HFFc6 (cell line): ENCODE measurements around the gene LCLAT1. TPM values are rescaled to one million over a fixed set of nuclear protein-coding genes. Genes with fewer than 3 reads are reported as not detected.

ENCODE experiments used
- DNase-seq: peaks from one replicate; pipeline ENCODE4 v3.0.0-alpha.2; 2018
- H3K27ac Mint-ChIP-seq: 2 replicates; pipeline ENCODE4 v1.8.0; 2020; ENCODE audit warnings: mild to moderate bottlenecking, mixed read lengths
- H3K27me3 Mint-ChIP-seq: 2 replicates; pipeline ENCODE4 v1.8.0; 2021; ENCODE audit warnings: mild to moderate bottlenecking, moderate library complexity, mixed read lengths; ENCODE audit not compliant: insufficient read depth
- H3K36me3 Mint-ChIP-seq: 2 replicates; pipeline ENCODE4 v1.8.0; 2021; ENCODE audit warnings: low read depth, mixed read lengths
- H3K4me1 Mint-ChIP-seq: 2 replicates; pipeline ENCODE4 v1.8.0; 2020; ENCODE audit warnings: low read depth, mixed read lengths
- H3K4me3 Mint-ChIP-seq: 2 replicates; pipeline ENCODE4 v1.8.0; 2020; ENCODE audit warnings: mild to moderate bottlenecking, moderate library complexity, mixed read lengths
- H3K9me3 Mint-ChIP-seq: 2 replicates; pipeline ENCODE4 v1.8.0; 2020; ENCODE audit warnings: mild to moderate bottlenecking, mixed read lengths
- total RNA-seq, 6 experiments: library from RNA; stranded (reverse); fragmentation: NEBNext Ultra II Directional; extraction: Animal tissue kit (Norgen Biotek cat#: 25700); gene quantifications; 2 replicates in 1 of 6; 3 replicates in 5 of 6; pipeline ENCODE4 v1.2.3, GENCODE V29; 2021
- TF ChIP-seq, protein P1 (sequence below): fragments of 200-600 bp; sonication (generic); IDR thresholded peaks from 2 replicates; pipeline ENCODE4 v1.5.0; 2021; ENCODE audit warnings: antibody characterized with exemption, mild to moderate bottlenecking

The LCLAT1 gene
- total RNA-seq, 6 experiments from 2014 or later: 21.0 to 27.0 (median 23.0) TPM

DNA sequence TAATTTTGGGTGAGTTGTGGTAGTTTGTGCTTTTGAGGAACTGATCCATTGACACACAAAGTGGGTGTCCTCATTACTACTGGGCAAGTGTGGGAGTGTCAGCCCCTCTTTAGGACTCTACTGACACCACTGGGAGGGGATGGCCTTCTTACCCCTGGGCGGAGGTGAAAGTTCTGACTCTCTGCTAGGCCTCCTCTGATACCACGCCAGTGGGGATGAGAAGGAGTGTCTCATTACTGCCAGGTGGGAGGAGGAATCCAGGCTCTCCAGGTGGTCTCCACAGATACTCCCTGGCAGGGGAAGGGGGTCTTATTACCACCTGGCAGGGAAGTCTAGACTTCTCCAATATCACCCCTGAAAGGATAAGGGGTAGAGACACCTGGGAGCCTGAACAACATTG is 9.1 kb downstream of the LCLAT1 start:
- H3K9me3 Mint-ChIP-seq: no peaks in the 10 kb centered on the region
- DNase-seq: no peak
- H3K36me3 Mint-ChIP-seq: no peaks in the 10 kb centered on the region
- peaks cover 30% of the 10 kb centered on the region for H3K4me1 Mint-ChIP-seq
- no peak overlapping the region for H3K4me3 Mint-ChIP-seq
- no peak overlapping the region for H3K27ac Mint-ChIP-seq
- TF ChIP-seq, protein P1, sequence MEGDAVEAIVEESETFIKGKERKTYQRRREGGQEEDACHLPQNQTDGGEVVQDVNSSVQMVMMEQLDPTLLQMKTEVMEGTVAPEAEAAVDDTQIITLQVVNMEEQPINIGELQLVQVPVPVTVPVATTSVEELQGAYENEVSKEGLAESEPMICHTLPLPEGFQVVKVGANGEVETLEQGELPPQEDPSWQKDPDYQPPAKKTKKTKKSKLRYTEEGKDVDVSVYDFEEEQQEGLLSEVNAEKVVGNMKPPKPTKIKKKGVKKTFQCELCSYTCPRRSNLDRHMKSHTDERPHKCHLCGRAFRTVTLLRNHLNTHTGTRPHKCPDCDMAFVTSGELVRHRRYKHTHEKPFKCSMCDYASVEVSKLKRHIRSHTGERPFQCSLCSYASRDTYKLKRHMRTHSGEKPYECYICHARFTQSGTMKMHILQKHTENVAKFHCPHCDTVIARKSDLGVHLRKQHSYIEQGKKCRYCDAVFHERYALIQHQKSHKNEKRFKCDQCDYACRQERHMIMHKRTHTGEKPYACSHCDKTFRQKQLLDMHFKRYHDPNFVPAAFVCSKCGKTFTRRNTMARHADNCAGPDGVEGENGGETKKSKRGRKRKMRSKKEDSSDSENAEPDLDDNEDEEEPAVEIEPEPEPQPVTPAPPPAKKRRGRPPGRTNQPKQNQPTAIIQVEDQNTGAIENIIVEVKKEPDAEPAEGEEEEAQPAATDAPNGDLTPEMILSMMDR: no peak
- H3K27me3 Mint-ChIP-seq: no peaks in the 10 kb centered on the region; the same call in 1 of the 2 replicates

DNA sequence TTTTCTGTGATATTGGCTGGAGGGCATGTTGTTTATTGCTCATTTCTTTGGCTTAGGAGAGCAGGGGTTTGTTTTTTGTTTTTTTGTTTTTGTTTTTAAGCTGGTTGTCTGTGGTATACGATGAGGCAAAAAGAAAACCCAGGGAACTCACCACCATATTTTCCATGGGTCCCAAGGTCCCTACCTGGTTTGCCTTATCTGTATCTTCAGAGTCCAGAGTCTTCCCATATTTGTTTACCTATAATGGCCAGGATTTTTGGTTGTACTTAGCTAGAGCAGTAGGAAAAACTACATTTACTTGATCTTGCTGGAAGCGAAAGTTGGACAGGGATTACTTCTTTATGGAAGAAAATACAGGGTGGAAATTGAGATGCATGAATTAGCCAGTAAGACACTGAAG is 9.5 kb downstream of the LCLAT1 start:
- Mint-ChIP-seq H3K9me3 (no peaks in the 10 kb centered on the region), H3K4me3 (no peak overlapping the region), H3K27ac (no peak overlapping the region), H3K4me1 (peaks cover 26% of the 10 kb centered on the region), H3K36me3 (no peaks in the 10 kb centered on the region), H3K27me3 (no peaks in the 10 kb centered on the region; the same call in 1 of the 2 replicates)
- DNase-seq: no peak
- TF ChIP-seq, protein P1: no peak

DNA sequence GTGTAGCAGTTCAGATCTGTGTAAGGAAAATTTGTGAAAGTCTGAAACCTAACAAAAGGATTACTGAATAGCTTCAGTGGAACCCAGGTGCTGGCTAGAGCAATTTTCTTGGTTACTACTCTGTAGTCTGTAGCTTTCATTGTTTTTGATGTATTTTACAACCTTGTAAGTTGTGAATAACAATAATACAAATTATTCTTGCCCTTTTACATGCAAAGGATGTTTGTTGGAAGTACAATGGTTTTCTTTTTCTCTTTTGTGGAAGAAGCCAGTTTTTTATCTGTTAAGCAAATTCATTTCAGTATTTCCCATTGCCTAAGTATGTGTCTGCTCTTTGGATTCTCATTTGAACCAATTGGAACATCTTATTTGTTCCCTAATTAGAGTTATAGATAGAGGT is 10.2 kb downstream of the LCLAT1 start:
- H3K36me3 Mint-ChIP-seq: no peaks in the 10 kb centered on the region
- no peak overlapping the region for H3K27ac Mint-ChIP-seq
- no peak overlapping the region for H3K4me3 Mint-ChIP-seq
- no peaks in the 10 kb centered on the region; the same call in 1 of the 2 replicates for H3K27me3 Mint-ChIP-seq
- no peaks in the 10 kb centered on the region for H3K9me3 Mint-ChIP-seq
- H3K4me1 Mint-ChIP-seq: peaks cover 26% of the 10 kb centered on the region
- DNase-seq: no peak
- TF ChIP-seq, protein P1: no peak

DNA sequence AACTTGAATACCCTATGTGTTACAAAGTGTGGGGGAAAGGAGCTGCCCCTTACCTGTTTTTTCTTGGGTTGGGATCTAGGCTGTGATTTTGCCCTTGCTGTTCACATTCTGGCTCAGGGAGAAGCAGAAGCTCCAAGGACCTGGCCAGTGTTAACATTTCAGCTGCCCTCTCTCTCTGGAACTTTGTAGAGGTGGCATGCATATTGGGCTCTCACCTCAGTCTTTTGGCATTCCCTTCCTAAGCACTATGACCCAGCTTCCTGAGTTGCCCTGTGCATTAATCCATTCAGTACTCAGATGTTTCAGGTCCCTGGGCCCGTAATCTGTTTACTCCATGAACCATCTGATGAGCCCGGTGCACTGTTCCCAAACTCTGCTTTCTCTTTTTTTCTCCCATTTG is 12.1 kb downstream of the LCLAT1 start:
- H3K4me1 Mint-ChIP-seq: peaks cover 16% of the 10 kb centered on the region
- H3K27me3 Mint-ChIP-seq: no peaks in the 10 kb centered on the region; the same call in 1 of the 2 replicates
- TF ChIP-seq, protein P1: no peak
- H3K9me3 Mint-ChIP-seq: no peaks in the 10 kb centered on the region
- no peaks in the 10 kb centered on the region for H3K36me3 Mint-ChIP-seq
- no peak for DNase-seq
- H3K4me3 Mint-ChIP-seq: no peak overlapping the region
- no peak overlapping the region for H3K27ac Mint-ChIP-seq

DNA sequence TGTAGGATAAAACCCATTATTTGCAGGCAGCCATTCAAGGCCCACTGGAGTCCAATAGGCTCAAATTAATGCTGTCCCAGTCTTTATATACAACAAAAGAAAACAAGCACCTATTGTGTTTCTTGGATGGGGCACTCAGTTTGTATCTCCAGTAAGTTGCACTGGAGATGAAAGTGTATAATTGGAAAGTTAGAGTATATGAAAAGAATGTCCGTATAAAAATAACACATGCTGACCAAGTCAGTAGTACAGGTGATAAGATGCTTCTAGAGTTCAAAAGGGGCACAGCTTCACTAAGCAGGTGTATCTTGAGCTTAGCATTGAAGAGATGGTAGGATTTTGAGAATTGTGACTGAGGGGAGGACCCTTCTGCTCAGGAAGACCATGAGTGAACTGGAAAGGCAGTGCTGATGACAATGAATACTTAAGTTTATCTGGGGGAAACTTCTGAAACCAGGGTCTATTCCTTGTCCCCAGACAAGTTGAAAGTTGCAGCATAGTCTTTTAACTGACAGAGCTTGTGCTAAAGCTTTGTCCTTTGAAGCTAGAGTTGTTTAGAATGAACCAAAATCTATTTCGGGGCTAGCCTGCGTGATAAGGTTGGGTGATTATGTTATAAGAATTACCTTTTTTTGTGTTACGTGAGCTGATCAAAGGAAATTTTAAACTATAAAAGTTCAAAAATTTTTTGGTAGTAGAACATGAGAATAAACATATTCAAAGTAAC is 15.2 kb downstream of the LCLAT1 start:
- Mint-ChIP-seq H3K36me3 (no peaks in the 10 kb centered on the region), H3K9me3 (no peaks in the 10 kb centered on the region), H3K4me3 (no peak overlapping the region), H3K4me1 (no peaks in the 10 kb centered on the region), H3K27me3 (no peaks in the 10 kb centered on the region; the same call in 1 of the 2 replicates), H3K27ac (no peak overlapping the region)
- no peak for DNase-seq
- TF ChIP-seq, protein P1: no peak
